ENCODE results near the gene PSMG4.

The PSMG4 gene, protein sequence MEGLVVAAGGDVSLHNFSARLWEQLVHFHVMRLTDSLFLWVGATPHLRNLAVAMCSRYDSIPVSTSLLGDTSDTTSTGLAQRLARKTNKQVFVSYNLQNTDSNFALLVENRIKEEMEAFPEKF

DNA sequence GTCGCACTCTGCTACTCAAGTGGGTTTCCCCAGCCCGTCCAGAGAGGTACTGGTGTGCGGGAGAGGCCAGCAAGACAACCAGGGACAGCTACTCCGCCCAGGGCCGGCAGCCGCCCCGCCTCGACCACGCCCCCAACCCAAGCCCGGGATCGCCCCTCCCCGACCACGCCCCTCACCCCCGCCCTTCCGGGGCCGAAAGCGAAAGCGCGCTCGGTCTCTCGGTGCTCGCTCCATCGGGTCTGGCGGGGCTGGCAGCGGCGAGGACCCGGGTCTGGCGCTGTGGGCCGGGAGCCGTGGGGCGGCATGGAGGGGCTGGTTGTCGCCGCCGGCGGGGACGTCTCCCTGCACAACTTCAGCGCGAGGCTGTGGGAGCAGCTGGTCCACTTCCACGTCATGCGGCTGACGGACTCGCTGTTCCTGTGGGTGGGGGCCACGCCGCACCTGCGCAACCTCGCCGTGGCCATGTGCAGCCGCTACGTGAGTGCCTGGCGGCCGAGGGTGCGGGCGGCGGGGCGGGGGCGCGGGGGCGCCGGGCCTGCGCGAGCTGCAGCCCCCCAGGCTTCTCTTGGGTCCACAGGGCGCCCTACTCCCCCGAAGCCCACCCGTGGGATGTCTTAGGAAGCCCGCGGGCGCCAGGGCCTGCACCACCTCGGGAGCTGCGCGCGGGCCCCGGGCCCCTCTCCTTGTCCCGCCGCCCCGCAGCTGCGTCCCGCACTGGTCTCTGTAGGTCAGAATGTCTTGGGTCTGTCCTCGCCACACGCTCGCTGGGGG is at the start of gene PSMG4:
Gene PSMG4, plus strand, starts transcription at position 228 of the 771 bp plus-strand sequence. Its CDS starts 76 bp downstream, at position 304.
- TF ChIP-seq, protein P1, sequence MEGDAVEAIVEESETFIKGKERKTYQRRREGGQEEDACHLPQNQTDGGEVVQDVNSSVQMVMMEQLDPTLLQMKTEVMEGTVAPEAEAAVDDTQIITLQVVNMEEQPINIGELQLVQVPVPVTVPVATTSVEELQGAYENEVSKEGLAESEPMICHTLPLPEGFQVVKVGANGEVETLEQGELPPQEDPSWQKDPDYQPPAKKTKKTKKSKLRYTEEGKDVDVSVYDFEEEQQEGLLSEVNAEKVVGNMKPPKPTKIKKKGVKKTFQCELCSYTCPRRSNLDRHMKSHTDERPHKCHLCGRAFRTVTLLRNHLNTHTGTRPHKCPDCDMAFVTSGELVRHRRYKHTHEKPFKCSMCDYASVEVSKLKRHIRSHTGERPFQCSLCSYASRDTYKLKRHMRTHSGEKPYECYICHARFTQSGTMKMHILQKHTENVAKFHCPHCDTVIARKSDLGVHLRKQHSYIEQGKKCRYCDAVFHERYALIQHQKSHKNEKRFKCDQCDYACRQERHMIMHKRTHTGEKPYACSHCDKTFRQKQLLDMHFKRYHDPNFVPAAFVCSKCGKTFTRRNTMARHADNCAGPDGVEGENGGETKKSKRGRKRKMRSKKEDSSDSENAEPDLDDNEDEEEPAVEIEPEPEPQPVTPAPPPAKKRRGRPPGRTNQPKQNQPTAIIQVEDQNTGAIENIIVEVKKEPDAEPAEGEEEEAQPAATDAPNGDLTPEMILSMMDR (IDR thresholded peaks at IDR 0.05; ENCODE audit: low read depth, low read length) = no peak
- TF ChIP-seq POLR2A (IDR thresholded peaks at IDR 0.05; ENCODE audit: extremely low read depth, insufficient read length) = peak; percentile 71
- TF ChIP-seq MYC (IDR thresholded peaks at IDR 0.05; ENCODE audit: low read depth, low read length) = peak; percentile 81
- no peak; the same call in none of the 2 replicates for TF ChIP-seq MAX (IDR thresholded peaks at IDR 0.05; ENCODE audit: low read depth, low read length)
- peak within 1 kb of the TSS; percentile 97 for H3K4me3 ChIP-seq (ENCODE audit: low read depth, low read length)
- peak; percentile 93 for DNase-seq (ENCODE audit: low read depth)

- TF ChIP-seq MYC (IDR thresholded peaks at IDR 0.05; ENCODE audit: low read depth, low read length) = no peak
- TF ChIP-seq MAX (IDR thresholded peaks at IDR 0.05; ENCODE audit: low read depth, low read length) = no peak
- no peak for TF ChIP-seq POLR2A (IDR thresholded peaks at IDR 0.05; ENCODE audit: extremely low read depth, insufficient read length)
- TF ChIP-seq, protein P1 (IDR thresholded peaks at IDR 0.05; ENCODE audit: low read depth, low read length) = no peak
- no peak overlapping the region for H3K4me3 ChIP-seq (ENCODE audit: low read depth, low read length)
- peak; percentile 40 for DNase-seq (ENCODE audit: low read depth)
These were observed 49.4 kb upstream of the PSMG4 start for GRCh38 chr6:3209114-3210023.

DNA sequence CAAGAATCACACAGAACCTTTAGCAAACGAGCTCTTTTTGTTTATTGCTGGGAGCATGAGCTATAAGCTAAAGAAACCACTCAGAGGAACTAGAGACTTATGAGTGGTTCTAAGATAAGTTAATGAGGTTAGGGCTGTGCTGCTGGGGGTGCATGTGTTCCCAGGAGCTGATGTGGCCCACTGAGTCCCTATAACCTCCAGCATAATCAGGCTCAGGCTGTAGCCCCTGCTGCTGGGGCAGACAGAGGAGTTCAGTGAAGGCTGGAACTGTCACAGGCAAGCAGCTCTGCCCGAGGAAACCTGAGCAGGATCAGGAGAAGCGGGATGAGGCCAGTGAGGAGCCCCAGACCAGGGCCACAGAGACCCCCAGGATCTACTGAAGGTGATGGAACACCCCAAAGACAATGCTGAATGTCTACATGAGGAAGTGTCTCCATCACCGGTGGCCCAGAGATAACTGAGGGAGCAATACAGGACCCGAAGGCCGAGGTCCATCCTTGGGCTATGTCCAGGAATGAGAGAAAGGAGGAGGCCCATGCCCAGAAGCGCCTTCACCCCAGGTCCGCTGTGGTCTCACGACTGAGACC is 48.6 kb upstream of the PSMG4 start:
- DNase-seq (ENCODE audit: low read depth) = no peak
- no peak overlapping the region for H3K4me3 ChIP-seq (ENCODE audit: low read depth, low read length)
- TF ChIP-seq, protein P1 (IDR thresholded peaks at IDR 0.05; ENCODE audit: low read depth, low read length) = no peak
- TF ChIP-seq MAX (IDR thresholded peaks at IDR 0.05; ENCODE audit: low read depth, low read length) (no peak), POLR2A (IDR thresholded peaks at IDR 0.05; ENCODE audit: extremely low read depth, insufficient read length) (no peak), MYC (IDR thresholded peaks at IDR 0.05; ENCODE audit: low read depth, low read length) (no peak)

- no peak for DNase-seq (ENCODE audit: low read depth)
- no peak overlapping the region for H3K4me3 ChIP-seq (ENCODE audit: low read depth, low read length)
- TF ChIP-seq MYC (IDR thresholded peaks at IDR 0.05; ENCODE audit: low read depth, low read length) (no peak), POLR2A (IDR thresholded peaks at IDR 0.05; ENCODE audit: extremely low read depth, insufficient read length) (no peak)
These were observed 47.1 kb upstream of the PSMG4 start for GRCh38 chr6:3211681-3212080.

- H3K4me3 ChIP-seq (ENCODE audit: low read depth, low read length) = no peak overlapping the region
- no peak for DNase-seq (ENCODE audit: low read depth)
- TF ChIP-seq POLR2A (IDR thresholded peaks at IDR 0.05; ENCODE audit: extremely low read depth, insufficient read length) = no peak
- no peak for TF ChIP-seq MAX (IDR thresholded peaks at IDR 0.05; ENCODE audit: low read depth, low read length)
- TF ChIP-seq, protein P1 (IDR thresholded peaks at IDR 0.05; ENCODE audit: low read depth, low read length) = no peak
- no peak for TF ChIP-seq MYC (IDR thresholded peaks at IDR 0.05; ENCODE audit: low read depth, low read length)
These were observed 46.5 kb upstream of the PSMG4 start for GRCh38 chr6:3212261-3212660.

Data from NB4 (cell line).